T47D (cell line): ENCODE data around the gene RPL38.

ENCODE experiments used
- DNase-seq, 2 experiments: peaks; one replicate each; pipeline versions ENCODE4 v3.0.0 to v3.0.0-alpha.2; 2011 to 2012; ENCODE audit warnings: low read depth in 1 of 2, low spot score in 1 of 2
- JUND ChIP-seq: IDR thresholded peaks from 2 replicates; pipeline ENCODE4 v1.6.1; 2012; ENCODE audit warnings: low read depth
- in situ Hi-C: cut with HindIII; loops from 2 replicates; pipeline ENCODE4 v1.10.0; 2016; ENCODE audit warnings: low sequenced_read_pairs, low pct_unique_long_range_greater_than_20kb

Gene RPL38

DNA sequence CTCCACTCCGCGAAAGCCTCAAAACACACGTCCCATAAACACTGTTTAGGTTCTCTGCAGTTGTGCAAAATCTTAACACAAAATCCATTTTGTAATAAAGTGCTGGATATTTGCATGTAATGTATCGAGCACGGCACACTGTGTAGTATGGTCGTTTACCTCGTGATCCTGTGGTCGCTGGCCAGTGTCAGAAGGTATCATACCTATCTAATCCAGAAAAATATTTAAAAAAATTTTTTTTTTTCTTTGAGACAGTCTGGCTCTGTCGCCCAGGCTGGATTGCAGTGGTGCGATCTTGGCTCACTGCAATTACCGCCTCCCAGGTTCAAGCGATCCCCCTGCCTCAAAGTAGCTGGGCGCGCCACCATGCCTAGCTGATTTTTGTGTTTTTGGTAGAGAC, 996 bp downstream of the RPL38 start:
- DNase-seq, result no peak
- in situ Hi-C loops, result no loop called here
- TF ChIP-seq JUND, result no peak

DNA sequence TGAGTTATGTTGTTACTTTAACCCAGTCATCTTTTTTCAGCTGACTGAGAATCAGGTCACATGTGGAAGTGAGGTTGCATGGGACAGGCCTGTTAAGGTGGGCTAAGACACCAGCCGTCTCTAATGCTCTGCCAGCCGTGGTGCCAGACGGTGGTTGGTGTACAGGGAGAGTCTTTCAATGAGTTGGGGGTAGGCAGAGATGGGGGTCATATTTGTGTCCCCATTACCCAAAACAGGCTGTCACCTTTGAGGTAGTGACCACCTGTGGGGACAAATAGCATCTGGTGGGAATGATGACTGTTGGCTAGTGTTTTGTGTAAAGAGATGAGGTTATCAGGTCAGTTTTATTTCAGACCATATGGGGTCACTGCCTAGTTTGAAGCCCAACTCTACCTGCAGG, 1.8 kb downstream of the RPL38 start:
- TF ChIP-seq JUND, result no peak
- DNase-seq, result no peak
- in situ Hi-C loops, result no loop called here

DNA sequence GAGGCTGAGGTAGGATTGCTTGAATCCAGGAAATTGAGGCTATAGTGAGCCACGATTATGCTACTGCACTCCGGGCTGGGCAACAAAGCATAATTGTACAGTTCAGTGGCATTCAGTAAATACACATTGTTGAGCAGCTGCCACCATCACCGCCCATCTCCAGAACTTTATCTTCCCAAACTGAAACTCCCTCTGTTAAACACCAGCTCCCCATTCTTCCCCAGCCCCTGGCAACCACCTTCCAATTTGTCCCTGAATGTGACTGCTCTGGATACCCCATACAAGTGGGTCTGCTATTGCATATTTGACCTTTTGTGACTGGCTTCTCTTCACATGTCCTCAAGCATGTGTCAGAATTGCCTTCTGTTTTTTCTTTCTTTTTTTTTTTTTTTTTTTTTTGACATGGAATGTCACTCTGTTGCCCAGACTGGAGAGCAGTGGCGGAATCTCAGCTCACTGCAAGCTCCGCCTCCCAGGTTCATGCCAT, 2.9 kb downstream of the RPL38 start:
- in situ Hi-C loops, result no loop called here
- no peak for TF ChIP-seq JUND
- DNase-seq, result no peak

DNA sequence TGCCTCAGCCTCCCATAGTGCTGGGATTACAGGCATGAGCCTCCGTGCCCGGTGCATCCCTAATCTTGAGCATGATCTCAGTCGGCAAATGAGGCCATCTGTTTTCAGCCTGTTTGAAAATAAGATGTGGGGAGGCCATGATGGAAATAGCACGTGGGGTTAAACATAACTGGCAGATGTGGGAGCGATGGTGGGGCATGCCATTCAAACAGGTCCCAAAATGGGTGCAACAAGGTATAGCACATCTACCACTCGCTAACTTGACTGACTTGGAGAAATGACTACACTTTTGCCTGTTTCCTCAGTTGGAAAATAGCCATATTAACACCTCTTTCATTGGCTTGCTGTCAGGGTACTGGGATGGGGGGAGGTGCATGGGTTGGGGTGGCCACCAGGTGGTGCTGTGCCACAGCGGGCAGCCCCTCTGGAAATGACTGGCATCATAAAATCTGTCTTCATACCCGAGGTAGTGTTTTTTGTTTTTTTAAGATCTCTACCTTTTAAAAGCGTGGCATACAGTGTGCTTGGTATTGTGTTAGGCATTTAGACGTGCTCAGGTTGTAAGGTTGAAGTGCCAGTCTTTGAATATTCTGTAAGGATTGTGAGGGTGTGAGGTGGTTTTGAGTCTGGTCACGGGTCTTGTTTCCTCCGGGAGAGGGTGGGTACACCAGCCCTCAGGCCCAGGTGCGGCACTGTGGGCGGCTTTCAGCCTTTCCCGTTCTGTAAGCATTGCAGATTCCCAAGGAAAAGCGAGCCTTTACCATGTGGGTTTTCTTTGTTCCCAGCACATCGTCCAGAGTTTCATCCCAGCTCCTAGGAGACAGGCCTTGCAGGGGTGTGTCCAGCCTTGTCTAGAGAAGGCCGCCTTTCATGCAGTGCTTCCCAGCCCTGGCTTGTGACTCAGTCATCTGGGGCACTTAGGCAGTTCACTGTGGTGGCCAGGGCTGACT, 7.0 kb downstream of the RPL38 start:
- in situ Hi-C loops, result no loop called here
- TF ChIP-seq JUND, result no peak; the same call in 1 of the 2 replicates
- DNase-seq, result peak; percentile 77 to 80

DNA sequence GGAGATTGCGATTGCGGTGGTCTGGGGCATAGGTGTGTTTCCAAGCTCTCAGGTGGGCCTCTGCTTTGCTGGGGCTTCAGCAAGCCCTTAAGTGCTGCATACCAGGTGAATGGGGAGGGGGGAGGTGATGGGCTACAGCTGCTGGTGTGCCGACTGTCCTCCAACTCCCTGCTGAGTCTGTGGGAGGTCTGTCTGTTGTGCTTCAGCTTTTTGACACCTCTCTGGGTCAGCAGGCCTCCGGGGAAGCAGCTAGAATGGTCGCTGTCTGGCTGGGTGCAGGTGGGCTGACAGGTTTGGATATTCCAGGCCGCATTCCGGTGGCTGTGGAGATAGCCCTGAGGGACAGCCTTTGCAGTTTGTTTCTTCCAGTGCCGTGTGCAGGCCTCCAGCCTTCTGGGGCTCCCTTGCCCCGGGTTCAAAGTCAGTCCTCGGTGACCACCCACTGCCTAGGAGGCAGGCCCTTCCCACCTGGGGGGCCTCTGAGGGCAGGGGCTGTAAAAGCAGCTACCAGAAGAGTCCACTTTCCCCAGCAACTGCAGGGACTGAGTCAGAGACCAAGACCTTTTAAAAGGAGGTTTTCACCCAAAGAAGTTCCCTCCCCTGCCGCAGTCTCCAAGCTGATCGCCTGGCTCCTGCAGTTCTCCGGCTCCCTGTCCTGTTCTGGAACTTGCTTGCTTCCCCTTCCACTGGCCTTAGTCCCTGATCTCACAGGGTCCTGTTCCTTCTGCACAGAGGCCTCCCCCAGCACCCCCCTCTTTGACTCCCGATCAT, 7.8 kb downstream of the RPL38 start:
- in situ Hi-C loops, result no loop called here
- DNase-seq, result peak in 1 of 2 experiments; percentile 59
- TF ChIP-seq JUND, result no peak

DNA sequence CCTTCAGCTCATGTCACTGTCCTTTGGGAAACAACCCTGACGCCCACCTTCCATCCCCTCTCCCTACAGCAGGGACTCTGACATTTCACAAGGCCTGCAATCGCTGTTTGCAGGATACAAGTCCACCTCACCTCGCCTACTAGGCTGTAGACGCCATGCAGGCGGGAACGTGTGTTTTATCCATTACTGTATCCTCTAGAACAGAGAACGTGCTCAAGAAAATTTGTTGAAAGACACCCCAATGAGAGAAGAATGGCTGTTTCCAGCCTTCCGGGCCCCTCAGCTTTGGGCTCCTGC, 8.4 kb downstream of the RPL38 start:
- in situ Hi-C loops, result no loop called here
- DNase-seq, result no peak
- no peak for TF ChIP-seq JUND

DNA sequence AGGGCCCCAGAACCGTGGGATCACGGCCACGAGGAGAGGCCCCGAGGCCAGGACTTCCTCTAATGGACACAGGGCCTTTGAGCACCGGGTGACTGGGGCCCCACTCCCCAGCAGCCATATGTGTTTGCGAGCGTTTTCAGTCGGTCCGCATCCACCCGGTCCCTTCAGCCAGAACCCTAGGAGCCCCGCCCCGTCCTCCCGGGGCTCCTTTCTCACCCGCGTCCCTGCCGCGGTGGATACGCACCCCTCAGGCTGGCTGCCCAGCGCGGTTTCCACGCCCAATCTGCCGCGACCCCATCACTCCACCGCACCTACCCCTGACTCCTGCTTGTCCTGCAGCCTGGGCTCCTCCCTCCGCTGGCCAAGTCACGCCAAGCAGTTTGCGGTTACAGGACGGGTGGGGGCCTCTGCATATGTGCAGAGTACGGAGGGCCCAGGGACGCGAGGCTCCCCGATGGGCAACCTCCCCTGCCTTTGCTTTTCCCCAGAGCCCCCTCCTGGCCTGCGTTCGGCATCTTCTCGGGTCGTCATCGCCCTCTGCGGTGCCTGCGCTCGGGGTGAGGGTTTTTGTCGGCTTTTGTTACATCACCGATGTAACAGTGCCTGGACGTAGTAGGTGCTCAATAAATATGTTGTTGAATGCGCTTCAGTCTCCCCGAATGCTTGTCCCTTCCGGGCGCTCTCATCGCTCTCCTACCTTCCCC, 8.9 kb downstream of the RPL38 start:
- in situ Hi-C loops, result no loop called here
- no peak for TF ChIP-seq JUND
- no peak for DNase-seq

DNA sequence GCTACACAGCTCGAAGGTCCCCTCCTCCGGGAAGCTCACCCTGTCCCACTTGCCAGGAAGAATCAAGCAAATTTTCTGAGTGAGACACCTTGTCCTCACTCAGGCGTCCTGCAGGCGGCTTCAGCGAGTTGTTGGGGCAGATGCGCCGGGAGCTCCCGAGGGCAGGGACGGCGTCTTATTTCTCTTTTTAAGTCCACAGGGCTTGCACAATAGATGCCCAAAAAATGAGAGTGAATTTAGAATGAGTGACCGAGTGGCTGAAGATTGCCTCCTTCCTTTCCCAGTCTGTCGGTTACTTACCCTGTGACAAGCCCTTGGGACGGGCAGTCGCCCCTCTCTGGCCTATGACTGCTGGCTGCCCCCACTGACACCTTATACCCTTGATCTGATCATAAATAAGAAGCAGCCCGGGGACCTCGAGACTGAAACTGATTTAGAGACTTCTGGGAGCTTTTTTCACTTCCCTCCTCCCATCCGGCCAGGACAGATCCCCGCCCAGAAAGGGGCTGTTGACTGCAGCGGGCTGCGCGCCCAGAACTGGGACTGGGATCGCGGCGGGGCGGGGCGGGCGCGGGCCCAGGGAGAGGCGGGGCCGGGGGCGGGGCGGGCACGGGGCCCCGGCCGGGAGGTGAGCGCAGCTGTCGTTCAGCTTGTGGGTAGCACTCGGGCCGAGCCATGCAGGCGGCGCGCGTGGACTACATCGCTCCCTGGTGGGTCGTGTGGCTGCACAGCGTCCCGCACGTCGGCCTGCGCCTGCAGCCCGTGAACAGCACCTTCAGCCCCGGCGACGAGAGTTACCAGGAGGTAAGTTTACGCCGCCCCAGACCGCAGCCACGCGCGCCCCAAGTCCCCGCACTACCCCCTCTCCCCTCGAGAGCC, 9.7 kb downstream of the RPL38 start, which contains the start of gene TTYH2:
TTYH2 (plus strand) TSS at position 659 of the 879 bp plus-strand sequence; CDS start at position 676, 17 bp downstream.
- DNase-seq, result peak; percentile 77 to 93
- in situ Hi-C loops, result no loop called here
- no peak for TF ChIP-seq JUND

DNA sequence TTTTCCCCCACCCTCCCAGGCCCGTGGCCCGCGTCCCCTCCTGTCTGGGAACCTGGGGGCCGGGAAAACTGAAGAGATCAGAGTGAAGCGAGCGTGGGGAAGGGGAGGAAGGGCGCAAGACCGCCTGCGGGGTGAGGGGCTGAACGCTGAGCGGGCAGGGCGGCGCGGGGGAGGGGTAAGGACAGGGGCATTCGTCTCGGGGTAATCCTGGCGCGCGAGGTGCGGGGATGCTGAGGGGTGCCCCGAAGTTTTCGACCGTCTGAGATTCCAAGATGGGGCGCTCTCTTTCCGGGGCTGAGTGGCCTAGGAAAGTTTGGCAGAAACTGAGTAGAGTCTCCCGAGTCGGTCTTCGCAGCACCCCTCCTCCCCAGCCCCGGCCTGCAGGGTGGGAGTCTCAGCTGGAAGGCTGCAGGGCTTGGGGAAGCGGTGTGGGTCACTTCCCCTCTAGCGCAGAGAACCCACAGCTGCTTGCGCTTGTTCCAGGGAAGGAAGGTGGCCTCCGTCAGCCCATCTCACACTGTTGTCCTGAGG, 10.4 kb downstream of the RPL38 start:
- in situ Hi-C loops, result no loop called here

DNA sequence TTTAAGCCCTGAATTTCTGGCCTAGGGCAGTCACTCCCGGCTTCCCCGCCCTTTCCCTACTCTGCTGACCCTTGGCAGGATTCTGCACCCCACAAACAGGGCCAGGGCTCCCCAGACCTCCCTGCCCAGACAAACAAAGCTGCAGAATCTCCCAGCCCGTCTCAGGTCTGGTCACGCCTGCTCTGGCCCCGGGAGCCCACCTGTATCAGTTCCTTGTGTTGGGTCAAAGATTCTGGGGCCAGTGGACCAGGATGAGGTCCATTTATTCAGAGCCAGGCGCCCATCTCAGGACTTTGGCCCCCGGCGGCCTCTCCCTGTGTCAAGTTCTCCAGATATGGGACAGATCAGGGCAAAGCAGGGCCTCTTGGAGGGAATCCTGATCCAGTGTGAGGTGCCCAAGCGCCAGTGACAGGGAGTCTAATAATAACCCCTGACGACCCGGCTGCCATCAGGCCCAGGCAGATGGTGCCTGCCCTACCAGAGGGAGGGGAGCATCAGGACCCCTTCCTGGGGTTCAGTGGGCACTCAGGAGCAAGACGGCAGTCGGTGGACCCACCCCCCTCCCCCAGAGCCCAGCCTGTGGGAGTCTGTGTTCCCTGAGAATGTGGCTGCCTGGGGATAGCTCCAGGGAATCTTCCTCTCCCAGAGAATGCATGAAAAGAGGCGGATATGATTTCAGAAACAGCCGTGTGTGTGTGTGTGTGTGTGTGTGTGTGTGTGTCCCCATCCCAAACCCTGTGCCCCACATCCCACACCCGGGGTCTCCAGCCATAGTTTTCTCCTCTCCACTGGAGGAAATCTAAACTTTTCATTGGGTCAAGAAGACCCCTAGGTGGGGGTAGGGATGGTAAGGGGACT, 11.2 kb downstream of the RPL38 start:
- in situ Hi-C loops, result no loop called here
- no peak for TF ChIP-seq JUND
- DNase-seq, result no peak

More for the DNA sequence above, 10.4 kb downstream of the RPL38 start:
- DNase-seq, result no peak
- TF ChIP-seq JUND, result no peak

DNA sequence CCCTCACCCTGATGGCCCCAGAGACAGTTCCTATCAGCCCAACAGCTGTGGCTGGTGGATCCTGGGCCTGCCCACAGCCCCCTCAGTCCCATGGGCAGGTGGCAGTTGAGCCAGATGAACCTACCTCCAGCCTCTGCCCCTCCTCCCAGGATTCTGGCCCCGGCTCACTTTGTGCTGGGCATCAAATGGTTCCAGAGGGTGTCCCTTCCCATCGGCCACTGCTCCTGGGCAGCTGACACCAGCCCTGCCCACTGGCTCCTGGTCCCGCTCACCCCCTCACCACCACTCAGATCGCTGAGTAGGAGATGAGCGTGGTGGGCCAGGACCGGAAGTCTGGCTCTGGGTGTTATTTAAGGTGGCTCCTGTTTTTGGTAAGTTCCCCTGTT, 11.9 kb downstream of the RPL38 start:
- in situ Hi-C loops, result no loop called here
- no peak for TF ChIP-seq JUND
- no peak for DNase-seq
